MCF 10A (cell line): ENCODE results near the gene CATSPERE. TPM values are rescaled to one million over a fixed set of nuclear protein-coding genes. Genes with fewer than 3 reads are reported as not detected.
A peak's percentile ranks its signal among the peaks of the same experiment; 100 is the strongest.
"Not testable (repeated sequence)": the region's sequence is repeated elsewhere in the genome, so short reads cannot be mapped to it uniquely, and the experiment has no call there.

ENCODE experiments used
- BruUV-seq: library from RNA; stranded (reverse); fragments of 400-500 nt; replicated peaks from 2 replicates; lab custom pipeline; 2021; lab: Mats Ljungman, UMichigan
- CTCF ChIA-PET: fragments of 300-600 bp; sonication (Branson Sonifier 250); formaldehyde crosslinking; extraction: SDS; loops from one replicate; lab custom pipeline; 2021; ENCODE audit warnings: antibody characterized with exemption, inconsistent platforms; lab: Yijun Ruan, JAX
- POLR2A ChIA-PET: fragments of 300-600, 350-650 bp; sonication (Branson Sonifier 250); formaldehyde crosslinking; extraction: SDS; loops from one replicate; lab custom pipeline; 2020; ENCODE audit warnings: antibody characterized with exemption, inconsistent platforms; lab: Yijun Ruan, JAX
- DNase-seq: peaks from one replicate; pipeline ENCODE4 v3.0.0-alpha.2; 2018; ENCODE audit not compliant: unreplicated experiment
- H3K27ac Mint-ChIP-seq: one replicate; pipeline ENCODE4 v1.8.0; 2022; ENCODE audit warnings: mild to moderate bottlenecking, low read depth, mixed read lengths; ENCODE audit not compliant: unreplicated experiment
- H3K27me3 Mint-ChIP-seq: one replicate; pipeline ENCODE4 v1.8.0; 2022; ENCODE audit warnings: mixed read lengths; ENCODE audit not compliant: insufficient read depth, unreplicated experiment
- H3K36me3 Mint-ChIP-seq: one replicate; pipeline ENCODE4 v1.8.0; 2022; ENCODE audit warnings: mild to moderate bottlenecking, moderate library complexity, mixed read lengths; ENCODE audit not compliant: insufficient read depth, unreplicated experiment
- H3K4me1 Mint-ChIP-seq: one replicate; pipeline ENCODE4 v1.8.0; 2022; ENCODE audit warnings: mixed read lengths; ENCODE audit not compliant: insufficient read depth, unreplicated experiment
- H3K4me3 Mint-ChIP-seq: one replicate; pipeline ENCODE4 v1.8.0; 2022; ENCODE audit warnings: mild to moderate bottlenecking, moderate library complexity, mixed read lengths; ENCODE audit not compliant: unreplicated experiment
- H3K9me3 Mint-ChIP-seq: one replicate; pipeline ENCODE4 v1.8.0; 2022; ENCODE audit warnings: mixed read lengths; ENCODE audit not compliant: unreplicated experiment
- intact Hi-C: fragments of 100-400 bp; cut with micrococcal nuclease; formaldehyde crosslinking; loops from 2 replicates; pipeline ENCODE4 v1.14.1; 2022
- total RNA-seq: library from RNA; stranded (reverse); gene quantifications from 2 replicates; pipeline ENCODE4 v1.2.3, GENCODE V29; 2022
- TF ChIP-seq, protein P1 (sequence below): fragments of 200-600 bp; IDR thresholded peaks from one replicate; pipeline ENCODE4 v1.8.0; 2022; ENCODE audit warnings: antibody characterized with exemption, mild to moderate bottlenecking; ENCODE audit not compliant: unreplicated experiment

The CATSPERE gene
- total RNA-seq, 1 experiment from 2014 or later = 2.1 TPM

DNA sequence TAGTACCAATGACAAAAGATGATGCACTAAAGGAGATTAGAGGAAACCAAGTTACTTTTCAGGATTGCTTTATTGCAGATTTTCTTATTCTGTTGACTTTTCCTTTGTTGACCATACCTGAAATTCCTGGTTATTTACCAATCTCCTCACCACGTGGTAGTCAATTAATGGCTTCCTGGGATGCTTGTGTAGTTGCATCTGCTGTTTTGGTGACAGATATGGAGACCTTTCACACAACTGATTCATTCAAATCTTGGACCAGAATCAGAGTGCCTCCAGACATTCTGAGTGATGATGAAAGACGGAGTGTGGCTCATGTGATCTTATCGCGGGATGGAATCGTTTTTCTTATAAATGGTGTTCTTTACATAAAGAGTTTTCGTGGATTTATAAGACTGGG lies 91.3 kb downstream of the CATSPERE start:
- TF ChIP-seq, protein P1, sequence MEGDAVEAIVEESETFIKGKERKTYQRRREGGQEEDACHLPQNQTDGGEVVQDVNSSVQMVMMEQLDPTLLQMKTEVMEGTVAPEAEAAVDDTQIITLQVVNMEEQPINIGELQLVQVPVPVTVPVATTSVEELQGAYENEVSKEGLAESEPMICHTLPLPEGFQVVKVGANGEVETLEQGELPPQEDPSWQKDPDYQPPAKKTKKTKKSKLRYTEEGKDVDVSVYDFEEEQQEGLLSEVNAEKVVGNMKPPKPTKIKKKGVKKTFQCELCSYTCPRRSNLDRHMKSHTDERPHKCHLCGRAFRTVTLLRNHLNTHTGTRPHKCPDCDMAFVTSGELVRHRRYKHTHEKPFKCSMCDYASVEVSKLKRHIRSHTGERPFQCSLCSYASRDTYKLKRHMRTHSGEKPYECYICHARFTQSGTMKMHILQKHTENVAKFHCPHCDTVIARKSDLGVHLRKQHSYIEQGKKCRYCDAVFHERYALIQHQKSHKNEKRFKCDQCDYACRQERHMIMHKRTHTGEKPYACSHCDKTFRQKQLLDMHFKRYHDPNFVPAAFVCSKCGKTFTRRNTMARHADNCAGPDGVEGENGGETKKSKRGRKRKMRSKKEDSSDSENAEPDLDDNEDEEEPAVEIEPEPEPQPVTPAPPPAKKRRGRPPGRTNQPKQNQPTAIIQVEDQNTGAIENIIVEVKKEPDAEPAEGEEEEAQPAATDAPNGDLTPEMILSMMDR = no peak
- Mint-ChIP-seq H3K36me3 (no peaks in the 10 kb centered on the region), H3K27ac (no peak overlapping the region), H3K9me3 (peaks cover 15% of the 10 kb centered on the region), H3K4me1 (no peaks in the 10 kb centered on the region), H3K27me3 (no peaks in the 10 kb centered on the region), H3K4me3 (no peak overlapping the region)
- BruUV-seq = no TSS peak
- peak; percentile 16 for DNase-seq
- intact Hi-C loops = no loop called here
- POLR2A ChIA-PET = no interaction called here
- CTCF ChIA-PET = no interaction called here

DNA sequence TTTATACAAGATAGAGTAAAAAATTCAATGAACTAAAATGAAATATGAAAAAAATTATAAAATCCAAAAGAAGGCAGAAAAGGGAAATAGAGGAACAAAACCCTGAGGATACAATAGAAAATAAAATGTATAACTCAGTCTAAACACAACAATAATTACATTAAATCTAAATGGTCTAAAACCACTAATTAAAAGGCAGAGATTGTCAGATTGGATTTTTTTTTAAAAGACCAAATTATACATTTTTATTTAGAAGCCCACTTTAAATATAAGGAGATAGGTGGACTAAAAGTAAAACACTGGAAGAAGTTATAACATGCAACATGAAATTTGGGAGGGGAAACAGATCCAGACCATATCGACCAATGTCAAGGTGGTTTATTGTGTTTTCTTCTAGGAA lies 95.2 kb downstream of the CATSPERE start:
- peaks cover 29% of the 10 kb centered on the region for H3K9me3 Mint-ChIP-seq
- BruUV-seq = no TSS peak
- H3K4me3 Mint-ChIP-seq = no peak overlapping the region
- DNase-seq = no peak
- ChIA-PET POLR2A (interaction anchor here (0.6 kb wide), 1 partner anchor 9 kb away, joined by 3 read pairs; no protein-coding TSS in a partner anchor), CTCF (no interaction called here)
- no peak overlapping the region for H3K27ac Mint-ChIP-seq
- H3K27me3 Mint-ChIP-seq = no peaks in the 10 kb centered on the region
- no peaks in the 10 kb centered on the region for H3K36me3 Mint-ChIP-seq
- TF ChIP-seq, protein P1 = no peak
- no peaks in the 10 kb centered on the region for H3K4me1 Mint-ChIP-seq
- intact Hi-C loops = no loop called here

DNA sequence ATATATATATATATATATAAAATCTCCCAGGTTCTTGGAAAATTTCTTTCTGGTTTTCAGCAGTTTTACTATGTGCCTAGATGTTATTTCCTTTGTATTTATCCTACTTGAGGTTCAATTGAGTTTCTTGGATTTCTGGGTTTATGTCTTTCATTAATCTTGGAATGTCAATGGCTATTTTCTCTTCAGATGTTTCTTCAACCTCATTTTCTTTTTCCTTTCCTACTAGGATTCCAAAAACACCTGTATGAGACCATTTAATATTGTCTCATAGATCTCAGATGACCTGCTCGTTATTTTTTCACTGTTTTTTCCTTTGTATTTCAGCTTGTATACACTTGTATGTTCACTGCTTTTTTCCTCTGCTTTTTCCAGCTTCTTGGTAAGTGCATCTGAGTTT lies 96.5 kb downstream of the CATSPERE start:
- Mint-ChIP-seq H3K9me3 (peaks cover 29% of the 10 kb centered on the region), H3K4me3 (no peak overlapping the region), H3K36me3 (no peaks in the 10 kb centered on the region), H3K4me1 (no peaks in the 10 kb centered on the region), H3K27me3 (no peaks in the 10 kb centered on the region), H3K27ac (no peak overlapping the region)
- POLR2A ChIA-PET = no interaction called here
- CTCF ChIA-PET = interaction anchor here (0.6 kb wide), 2 partner anchors 19 to 492 kb away, joined by 3 to 4 read pairs; no protein-coding TSS in a partner anchor
- no peak for DNase-seq
- intact Hi-C loops = no loop called here
- BruUV-seq = no TSS peak
- TF ChIP-seq, protein P1 = no peak

DNA sequence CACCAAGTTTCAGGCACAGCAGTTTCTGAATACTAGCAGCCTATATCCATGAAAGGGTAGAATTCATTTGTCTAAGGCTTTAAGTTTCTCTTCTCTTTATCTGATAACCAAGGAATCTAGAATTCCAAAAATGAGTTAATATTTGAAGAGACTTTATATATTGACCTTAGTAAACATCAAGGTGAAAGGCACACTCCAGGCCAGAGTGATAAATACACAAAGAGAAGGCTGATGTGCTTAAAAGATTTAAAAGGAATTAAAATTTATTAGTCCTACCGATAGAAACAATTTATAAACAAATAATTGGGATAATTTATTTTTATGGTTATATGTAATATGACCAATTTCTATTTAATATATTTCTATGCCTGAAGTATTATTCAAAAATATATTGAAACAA lies 98.5 kb downstream of the CATSPERE start:
- DNase-seq = no peak
- no TSS peak for BruUV-seq
- TF ChIP-seq, protein P1 = no peak
- Mint-ChIP-seq H3K9me3 (peaks cover 42% of the 10 kb centered on the region), H3K36me3 (no peaks in the 10 kb centered on the region), H3K4me3 (no peak overlapping the region), H3K27ac (no peak overlapping the region), H3K27me3 (no peaks in the 10 kb centered on the region), H3K4me1 (no peaks in the 10 kb centered on the region)
- ChIA-PET CTCF (no interaction called here), POLR2A (interaction anchor here (0.6 kb wide), 1 partner anchor 108 kb away, joined by 3 read pairs; no protein-coding TSS in a partner anchor)
- intact Hi-C loops = no loop called here

DNA sequence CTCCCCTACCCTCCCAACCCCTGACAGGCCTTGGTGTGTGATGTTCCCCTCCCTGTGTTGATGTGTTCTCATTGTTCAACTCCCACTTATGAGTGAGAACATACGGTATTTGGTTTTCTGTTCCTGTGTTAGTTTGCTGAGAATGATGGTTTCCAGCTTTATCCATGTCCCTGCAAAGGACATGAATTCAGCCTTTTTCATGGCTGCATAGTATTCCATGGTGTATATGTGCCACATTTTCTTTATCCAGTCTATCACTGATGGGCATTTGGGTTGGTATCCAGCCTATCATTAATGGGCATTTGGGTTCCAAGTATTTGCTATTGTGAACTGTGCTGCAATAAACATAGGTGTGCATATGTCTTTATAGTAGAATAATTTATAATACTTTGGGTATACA lies 101.8 kb downstream of the CATSPERE start:
- H3K27ac Mint-ChIP-seq, H3K27me3 Mint-ChIP-seq, DNase-seq, BruUV-seq, CTCF ChIA-PET, H3K36me3 Mint-ChIP-seq, POLR2A ChIA-PET, H3K4me3 Mint-ChIP-seq, H3K4me1 Mint-ChIP-seq, intact Hi-C loops: not testable (repeated sequence)
- H3K9me3 Mint-ChIP-seq = peaks cover 55% of the 10 kb centered on the region
